ENCODE results near the gene IRF3. TPM values are rescaled to one million over a fixed set of nuclear protein-coding genes. Genes with fewer than 3 reads are reported as not detected.
A peak's percentile ranks its signal among the peaks of the same experiment; 100 is the strongest.

Gene IRF3
- total and polyA plus RNA-seq, 2 of the 4 experiments (the other 2 are of a cell fraction), result 39.6 to 65.2 TPM

DNA sequence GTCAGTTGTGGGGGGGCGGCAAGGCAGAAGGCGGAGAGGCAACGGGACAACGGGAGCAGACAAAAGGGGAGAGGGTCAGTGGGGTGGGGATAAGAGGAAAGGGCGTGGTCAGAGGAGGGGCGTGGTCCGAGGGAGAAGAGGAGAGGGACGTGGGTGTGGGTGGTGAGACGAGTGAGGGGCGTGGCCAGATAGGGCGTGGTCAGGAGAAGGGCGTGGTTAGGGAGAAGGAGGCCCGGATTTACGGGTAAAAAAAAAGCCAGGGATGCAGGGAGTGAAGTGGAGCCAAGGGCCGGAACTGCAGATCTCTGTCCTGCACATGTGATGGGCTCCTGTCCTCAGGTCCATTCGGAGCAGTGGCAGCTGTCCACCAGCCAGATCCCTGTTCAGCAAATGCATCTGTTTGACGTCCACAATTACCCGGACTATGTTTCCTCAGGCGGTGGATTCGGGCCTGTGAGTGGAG is 46.8 kb upstream of the IRF3 start:
- CTCF ChIA-PET, result no interaction called here

More for the DNA sequence above, 46.8 kb upstream of the IRF3 start:
- Histone ChIP-seq H3K4me1 (ENCODE audit: control insufficient read depth, insufficient read depth, low read length) (peaks cover 2% of the 10 kb centered on the region; the same call in 1 of the 2 replicates), H4K91ac (ENCODE audit: insufficient read depth, low read depth, low read length) (no peak overlapping the region; the same call in 1 of the 2 replicates), H3K27me3 (ENCODE audit: control insufficient read depth, insufficient read depth, low read length) (no peaks in the 10 kb centered on the region), H3K79me1 (ENCODE audit: low read depth in 1 of 2, low read length in 2 of 2) (no peaks in the 10 kb centered on the region; a peak in 1 of 4 replicates), H3K9me3 (ENCODE audit: control insufficient read depth, insufficient read depth, low read length) (no peaks in the 10 kb centered on the region), H3K36me3 (ENCODE audit: control insufficient read depth, insufficient read depth, low read length) (peaks cover 26% of the 10 kb centered on the region), H2BK15ac (ENCODE audit: low read depth, low read length) (no peak overlapping the region), H2AK9ac (replicated peaks; ENCODE audit: low read depth, low read length, poor library complexity) (peak overlapping the region; percentile 9), H3K56ac (ENCODE audit: extremely low read depth, insufficient read depth, low read length) (no peak overlapping the region), H2BK120ac (ENCODE audit: low read depth, low read length) (no peak overlapping the region), H2AK5ac (ENCODE audit: low read depth, low read length) (peak overlapping the region; percentile 18; the same call in 1 of the 2 replicates), H3K27ac (ENCODE audit: insufficient read depth, low read length) (no peak overlapping the region), H3K9ac (ENCODE audit: low read depth, low read length) (no peak overlapping the region), H2BK20ac (ENCODE audit: low read depth, low read length) (no peak overlapping the region), H3K14ac (replicated peaks; ENCODE audit: low read depth, low read length) (no peak overlapping the region), H3K23ac (ENCODE audit: low read depth, low read length) (no peak overlapping the region), H3K9me1 (ENCODE audit: insufficient read depth, low read length) (peaks cover 12% of the 10 kb centered on the region; the same call in 1 of the 2 replicates), H3K4me2 (ENCODE audit: low read depth, low read length) (no peak overlapping the region), H2AFZ (replicated peaks; ENCODE audit: low read length, poor library complexity) (peak overlapping the region; percentile 72), H3K4me3 (ENCODE audit: insufficient read depth, low read depth, low read length) (no peak overlapping the region), H3K4ac (ENCODE audit: low read depth, low read length) (no peak overlapping the region), H4K20me1 (ENCODE audit: insufficient read depth, low read length) (no peaks in the 10 kb centered on the region), H2BK5ac (ENCODE audit: low read depth, low read length, poor library complexity, severe bottlenecking) (no peak overlapping the region), H4K8ac (ENCODE audit: low read depth in 2 of 2, low read length in 2 of 2) (no peak overlapping the region), H4K5ac (ENCODE audit: low read depth, low read length) (no peak overlapping the region), H3K18ac (ENCODE audit: low read depth, low read length) (no peak overlapping the region)
- WGBS, 2 experiments (ENCODE audit: extremely low coverage in 2 of 2, insufficient read length in 1 of 2), result 74% methylated on average over 14 of the region's 20 CpGs; no CpG with 5 or more reads in 1 of the 2 experiments
- POLR2A ChIA-PET (ENCODE audit: unreplicated experiment), result no interaction called here
- in situ Hi-C loops (cut with MboI; ENCODE audit: low sequenced_read_pairs), result no loop called here
- TF ChIP-seq MAZ (IDR thresholded peaks at IDR 0.05; ENCODE audit: borderline replicate concordance, low read depth, low read length), result no peak
- TF ChIP-seq RAD21 (IDR thresholded peaks at IDR 0.05; ENCODE audit: low read length), result no peak
- no peak for TF ChIP-seq FOS (IDR thresholded peaks at IDR 0.05; ENCODE audit: low read depth, low read length)
- no peak for TF ChIP-seq CHD1 (IDR thresholded peaks at IDR 0.05; ENCODE audit: low read depth, low read length)
- TF ChIP-seq USF2 (IDR thresholded peaks at IDR 0.05; ENCODE audit: low read depth, low read length), result no peak
- TF ChIP-seq, protein P1, sequence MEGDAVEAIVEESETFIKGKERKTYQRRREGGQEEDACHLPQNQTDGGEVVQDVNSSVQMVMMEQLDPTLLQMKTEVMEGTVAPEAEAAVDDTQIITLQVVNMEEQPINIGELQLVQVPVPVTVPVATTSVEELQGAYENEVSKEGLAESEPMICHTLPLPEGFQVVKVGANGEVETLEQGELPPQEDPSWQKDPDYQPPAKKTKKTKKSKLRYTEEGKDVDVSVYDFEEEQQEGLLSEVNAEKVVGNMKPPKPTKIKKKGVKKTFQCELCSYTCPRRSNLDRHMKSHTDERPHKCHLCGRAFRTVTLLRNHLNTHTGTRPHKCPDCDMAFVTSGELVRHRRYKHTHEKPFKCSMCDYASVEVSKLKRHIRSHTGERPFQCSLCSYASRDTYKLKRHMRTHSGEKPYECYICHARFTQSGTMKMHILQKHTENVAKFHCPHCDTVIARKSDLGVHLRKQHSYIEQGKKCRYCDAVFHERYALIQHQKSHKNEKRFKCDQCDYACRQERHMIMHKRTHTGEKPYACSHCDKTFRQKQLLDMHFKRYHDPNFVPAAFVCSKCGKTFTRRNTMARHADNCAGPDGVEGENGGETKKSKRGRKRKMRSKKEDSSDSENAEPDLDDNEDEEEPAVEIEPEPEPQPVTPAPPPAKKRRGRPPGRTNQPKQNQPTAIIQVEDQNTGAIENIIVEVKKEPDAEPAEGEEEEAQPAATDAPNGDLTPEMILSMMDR (conservative IDR thresholded peaks at IDR 0.05; ENCODE audit: low read depth, low read length), result no peak
- DNase-seq (peak; percentile 1), ATAC-seq (ENCODE audit: low read depth) (no peak)
- intact Hi-C loops (cut with micrococcal nuclease), result loop anchor here (10.0 kb wide), 1 partner anchor 102 kb away; the partner anchor contains the start of genes FUZ and MED25
- dilution Hi-C loops (cut with HindIII; ENCODE audit: low sequenced_read_pairs, unreplicated experiment), result no loop called here
- no TSS peak for BruUV-seq (replicated peaks)

Measured in IMR-90 (cell line).